ENCODE results near the gene ME1. TPM values are rescaled to one million over a fixed set of nuclear protein-coding genes. Genes with fewer than 3 reads are reported as not detected.

ME1 gene
- total and polyA plus RNA-seq, 9 of the 15 experiments (the other 6 are each of a cell fraction or from before 2014, with no cell fraction given), result 3.2 to 10.4 (median 5.5) TPM

- TF ChIP-seq TSC22D4 (tag; IDR thresholded peaks at IDR 0.05) (no peak), CREM (IDR thresholded peaks at IDR 0.05; ENCODE audit: low read depth) (0 out of 2 replicates have a peak, but pooled peaks have one; percentile 28), BMI1 (IDR thresholded peaks at IDR 0.05; ENCODE audit: low read length) (no peak), TFAP4 (CRISPR knock-in tag; IDR thresholded peaks at IDR 0.05; ENCODE audit: borderline replicate concordance) (no peak), MEF2A (IDR thresholded peaks at IDR 0.05; ENCODE audit: control insufficient read depth, low read depth, low read length) (peak; percentile 46; the same call in 1 of the 2 replicates), CHAMP1 (IDR thresholded peaks at IDR 0.05) (no peak), ZFP1 (CRISPR knock-in tag; IDR thresholded peaks at IDR 0.05) (no peak), SAP30 (IDR thresholded peaks at IDR 0.05; ENCODE audit: borderline replicate concordance, insufficient read depth, low read depth, low read length, poor library complexity, severe bottlenecking) (no peak), TARDBP (IDR thresholded peaks at IDR 0.05) (no peak), NCOR1 (IDR thresholded peaks at IDR 0.05) (peak; percentile 87), CHD4 (IDR thresholded peaks at IDR 0.05; ENCODE audit: insufficient read depth, insufficient replicate concordance, low read depth, low read length, poor library complexity, severe bottlenecking) (no peak), TCF3 (CRISPR knock-in tag; IDR thresholded peaks at IDR 0.05) (peak; percentile 91), NKRF (IDR thresholded peaks at IDR 0.05; ENCODE audit: borderline replicate concordance) (no peak), HMG20A (CRISPR knock-in tag; conservative IDR thresholded peaks at IDR 0.05) (0 out of 2 replicates have a peak, but pooled peaks have one; percentile 16), JUND (IDR thresholded peaks at IDR 0.05; ENCODE audit: borderline replicate concordance, low read depth, low read length) (peak; percentile 63; the same call in 1 of the 2 replicates), JUND (tag; IDR thresholded peaks at IDR 0.05; ENCODE audit: borderline replicate concordance, low read depth, low read length) (no peak), ZNF655 (CRISPR knock-in tag; IDR thresholded peaks at IDR 0.05) (no peak), EP400 (IDR thresholded peaks at IDR 0.05) (0 out of 2 replicates have a peak, but pooled peaks have one; percentile 14), FOXJ3 (CRISPR knock-in tag; IDR thresholded peaks at IDR 0.05) (no peak), MCM7 (IDR thresholded peaks at IDR 0.05) (no peak), SMAD2 (IDR thresholded peaks at IDR 0.05; ENCODE audit: low read depth, low read length) (no peak)
Observed at GRCh38 chr6:83442752-83443151, 11.9 kb upstream of the ME1 start (continued).

Measured in K562 (cell line).